Fibroblast of lung (primary cell): Measurements from ENCODE around the gene GPR107.

Experiments used
- EZH2 ChIP-seq: IDR thresholded peaks from 2 replicates; pipeline ENCODE4 v1.5.1; 2012; ENCODE audit warnings: low read length, control low read depth, mild to moderate bottlenecking; ENCODE audit errors: missing control alignments
- TF ChIP-seq, protein P1 (sequence below), 2 donors: IDR thresholded peaks in 1 of 2; conservative IDR thresholded peaks in 1 of 2; 1 replicate in 1 of 2; 2 replicates in 1 of 2; pipeline ENCODE4 v1.5.1; 2011 to 2012; ENCODE audit warnings: low read length in 2 of 2, control low read depth in 1 of 2, inconsistent platforms in 1 of 2, low read depth in 1 of 2, mild to moderate bottlenecking in 1 of 2

DNA sequence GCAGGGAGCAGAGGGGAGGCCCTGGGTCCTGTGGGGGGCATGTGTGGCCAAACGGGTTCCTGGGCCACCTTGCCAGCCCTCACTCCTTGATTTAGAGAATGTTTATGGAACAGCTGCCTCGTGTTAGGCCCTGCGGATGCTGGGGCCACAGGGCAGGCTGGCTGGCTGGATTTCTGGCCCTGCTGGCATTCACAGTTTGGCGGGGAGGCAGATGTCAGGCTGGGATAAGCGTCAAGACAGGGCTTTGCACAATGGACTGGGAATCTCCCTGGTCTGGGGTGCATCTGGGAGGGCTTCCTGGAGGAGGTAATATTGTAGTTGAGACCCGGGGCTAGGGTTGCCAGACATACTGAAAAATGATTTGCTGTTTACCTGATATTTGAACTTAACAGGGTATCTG, 132.3 kb downstream of the GPR107 start:
- TF ChIP-seq, protein P1, sequence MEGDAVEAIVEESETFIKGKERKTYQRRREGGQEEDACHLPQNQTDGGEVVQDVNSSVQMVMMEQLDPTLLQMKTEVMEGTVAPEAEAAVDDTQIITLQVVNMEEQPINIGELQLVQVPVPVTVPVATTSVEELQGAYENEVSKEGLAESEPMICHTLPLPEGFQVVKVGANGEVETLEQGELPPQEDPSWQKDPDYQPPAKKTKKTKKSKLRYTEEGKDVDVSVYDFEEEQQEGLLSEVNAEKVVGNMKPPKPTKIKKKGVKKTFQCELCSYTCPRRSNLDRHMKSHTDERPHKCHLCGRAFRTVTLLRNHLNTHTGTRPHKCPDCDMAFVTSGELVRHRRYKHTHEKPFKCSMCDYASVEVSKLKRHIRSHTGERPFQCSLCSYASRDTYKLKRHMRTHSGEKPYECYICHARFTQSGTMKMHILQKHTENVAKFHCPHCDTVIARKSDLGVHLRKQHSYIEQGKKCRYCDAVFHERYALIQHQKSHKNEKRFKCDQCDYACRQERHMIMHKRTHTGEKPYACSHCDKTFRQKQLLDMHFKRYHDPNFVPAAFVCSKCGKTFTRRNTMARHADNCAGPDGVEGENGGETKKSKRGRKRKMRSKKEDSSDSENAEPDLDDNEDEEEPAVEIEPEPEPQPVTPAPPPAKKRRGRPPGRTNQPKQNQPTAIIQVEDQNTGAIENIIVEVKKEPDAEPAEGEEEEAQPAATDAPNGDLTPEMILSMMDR (conservative IDR thresholded peaks at IDR 0.05 in 1 of 2, IDR thresholded peaks at IDR 0.05 in 1 of 2; ENCODE audit: low read depth in 1 of 2, low read length in 2 of 2): no peak
- no peak for TF ChIP-seq EZH2
